NCI-H2081 (cell line): ENCODE results near the gene DHFR.
"Not testable (repeated sequence)": the region's sequence is repeated elsewhere in the genome, so short reads cannot be mapped to it uniquely, and the experiment has no call there.

Source experiments
- DNase-seq, 2 experiments: peaks; one replicate each; lab custom pipeline; 2025; lab: John Stamatoyannopoulos, UW

The DHFR gene

DNA sequence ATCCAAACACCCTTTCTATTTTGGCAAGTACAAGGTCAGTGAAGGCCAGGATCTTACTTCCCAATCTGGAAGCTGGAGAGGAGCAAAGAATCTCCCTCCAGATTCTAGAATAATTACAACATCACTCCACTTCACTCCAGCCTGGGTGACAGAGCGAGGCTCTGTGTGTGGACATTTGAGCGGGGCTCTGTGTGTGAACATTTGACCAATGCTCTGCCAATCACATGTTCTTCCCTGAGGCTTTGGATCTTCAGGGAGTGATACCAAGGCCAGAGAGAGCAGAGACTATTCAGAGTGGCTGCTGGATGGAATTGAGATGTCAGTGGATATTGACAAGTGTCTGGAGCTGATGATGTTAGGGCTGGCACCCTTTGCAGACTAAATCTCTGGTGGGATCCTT, 60.0 kb downstream of the DHFR start:
- DNase-seq, result no peak

DNA sequence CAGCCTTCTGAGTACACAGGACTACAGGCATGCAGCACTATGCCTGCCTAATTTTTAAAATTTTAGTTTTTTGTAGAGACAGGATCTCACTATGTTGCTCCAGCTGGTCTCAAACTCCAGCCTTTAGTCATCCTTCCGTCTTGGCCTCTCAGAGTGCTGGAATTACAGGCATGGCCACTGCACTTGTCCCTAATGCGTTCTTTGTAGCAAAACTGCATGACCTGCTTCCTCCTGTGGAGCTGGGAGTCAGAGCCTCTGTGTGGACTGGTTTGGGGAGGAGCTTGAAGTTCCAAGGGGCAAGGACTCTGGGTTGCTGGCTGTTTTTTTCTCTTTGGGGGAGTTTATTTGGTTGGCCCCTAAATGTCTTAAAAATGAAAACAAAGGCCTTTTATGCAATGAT, 62.0 kb downstream of the DHFR start:
- no peak for DNase-seq

DNA sequence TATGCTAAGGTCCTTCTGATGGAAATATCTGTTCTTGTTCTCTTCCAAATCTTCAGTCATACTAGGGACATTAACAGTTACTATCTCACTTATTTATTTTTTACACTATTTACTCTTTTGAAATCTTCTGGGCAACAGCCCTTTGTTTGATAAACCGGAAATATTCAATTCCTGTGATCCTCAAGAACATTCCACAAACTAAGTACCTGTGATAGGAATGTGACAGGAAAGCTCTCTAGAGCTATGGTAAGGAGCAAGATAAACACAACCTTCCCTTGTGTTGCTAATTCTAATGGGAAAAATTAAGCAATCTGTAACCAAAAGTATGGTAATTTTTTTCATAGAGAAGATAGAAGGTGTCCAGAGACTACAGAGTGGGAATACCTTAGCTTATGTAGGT, 62.7 kb downstream of the DHFR start:
- DNase-seq, result no peak

DNA sequence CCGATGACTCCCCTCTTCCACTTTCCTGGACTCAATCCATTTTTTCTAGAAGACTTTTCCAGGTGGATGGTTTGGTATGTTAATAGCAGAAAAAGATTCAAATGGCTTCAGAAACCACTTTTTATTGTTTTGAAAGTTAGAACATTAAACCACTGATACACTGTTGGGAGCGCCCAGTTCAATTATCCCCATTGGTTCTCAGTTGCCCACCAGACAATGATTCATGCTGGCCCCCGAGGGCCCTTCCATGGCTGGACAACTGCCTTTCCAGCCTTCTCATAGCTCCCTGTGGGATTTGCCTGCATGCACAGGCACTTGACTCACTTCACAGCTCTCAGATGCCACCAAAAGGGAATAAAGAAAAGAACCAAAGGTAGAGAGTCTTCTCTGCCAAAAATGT, 63.4 kb downstream of the DHFR start:
- no peak for DNase-seq

DNA sequence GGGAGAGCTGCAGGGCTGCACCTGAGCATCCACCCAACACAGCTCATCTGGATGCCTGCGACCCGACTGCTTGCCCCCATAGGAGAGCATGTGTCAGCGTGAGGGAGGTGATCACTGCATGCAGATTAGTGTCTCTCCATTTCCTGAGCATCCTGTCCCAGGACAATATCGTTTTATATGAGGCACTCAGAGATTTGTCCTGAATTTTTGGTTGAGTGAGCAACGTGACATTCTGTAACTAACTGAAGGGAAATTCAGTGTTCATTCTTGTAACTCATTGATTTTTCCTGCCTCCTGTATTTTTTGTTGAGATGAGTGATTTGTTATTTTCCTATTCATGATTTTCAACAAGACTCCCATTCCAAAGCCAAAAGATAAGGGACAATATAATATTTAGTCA, 64.0 kb downstream of the DHFR start:
- no peak for DNase-seq

DNA sequence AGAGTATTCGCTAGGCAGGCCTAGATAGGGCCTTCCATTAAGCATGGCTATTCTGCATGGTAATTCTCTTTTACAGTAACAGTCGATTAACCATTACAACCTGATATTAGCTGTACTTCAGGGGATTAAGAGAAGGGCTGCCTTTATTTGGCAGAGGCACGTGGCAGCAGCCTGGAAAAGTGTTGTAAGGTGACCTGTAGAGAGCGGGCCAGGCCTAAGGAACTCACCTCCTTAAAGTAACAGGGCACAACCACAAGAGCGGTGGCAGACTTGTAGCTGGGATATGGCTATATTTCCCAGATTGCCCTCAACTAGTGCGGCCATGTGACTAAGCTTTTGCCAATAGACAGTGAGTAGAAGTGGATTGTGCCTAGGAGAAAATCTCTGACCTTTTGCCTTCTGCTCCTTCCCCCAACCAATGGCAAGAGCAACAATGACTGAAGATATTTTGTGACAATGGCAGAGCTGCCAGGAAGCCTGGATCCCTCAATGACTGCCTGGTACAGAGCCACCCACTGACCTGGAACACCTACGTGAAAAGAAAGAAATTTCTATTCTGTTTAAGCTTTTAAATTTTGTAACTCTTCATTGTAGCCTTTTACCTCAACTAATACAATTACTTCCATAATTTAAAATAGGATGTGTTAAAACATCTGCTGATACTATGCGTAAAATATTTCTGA, 65.8 kb downstream of the DHFR start:
- no peak for DNase-seq

DNA sequence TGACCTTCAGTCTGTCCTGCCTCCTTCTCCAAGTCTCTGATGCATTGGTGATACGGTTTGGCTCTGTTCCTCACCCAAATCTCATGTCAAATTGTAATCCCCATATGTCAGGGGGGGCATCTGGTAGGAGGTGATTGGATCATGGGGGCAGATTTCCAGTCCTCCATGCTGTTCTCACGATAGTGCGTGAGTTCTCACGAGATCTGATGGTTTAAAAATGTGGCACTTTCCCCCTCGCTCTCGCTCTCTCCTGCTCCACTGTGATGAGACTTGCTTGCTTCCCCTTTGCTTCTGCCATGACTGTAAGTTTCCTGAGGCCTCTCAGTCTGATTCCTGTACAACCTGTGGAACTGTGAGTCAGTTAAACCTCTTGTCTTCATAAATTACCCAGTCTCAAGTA, 70.0 kb downstream of the DHFR start:
- no peak for DNase-seq

DNA sequence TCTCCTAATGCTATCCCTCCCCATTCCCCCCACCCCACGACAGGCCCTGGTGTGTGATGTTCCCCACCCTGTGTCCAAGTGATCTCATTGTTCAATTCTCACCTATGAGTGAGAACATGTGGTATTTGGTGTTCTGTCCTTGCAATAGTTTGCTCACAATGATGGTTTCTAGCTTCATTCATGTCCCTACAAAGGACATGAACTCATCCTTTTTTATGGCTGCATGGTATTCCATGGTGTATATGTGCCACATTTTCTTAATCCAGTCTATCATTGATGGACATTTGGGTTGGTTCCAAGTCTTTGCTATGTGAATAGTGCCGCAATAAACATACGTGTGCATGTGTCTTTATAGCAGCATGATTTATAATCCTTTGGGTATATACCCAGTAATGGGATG, 74.5 kb downstream of the DHFR start:
- DNase-seq, result not testable (repeated sequence)

DNA sequence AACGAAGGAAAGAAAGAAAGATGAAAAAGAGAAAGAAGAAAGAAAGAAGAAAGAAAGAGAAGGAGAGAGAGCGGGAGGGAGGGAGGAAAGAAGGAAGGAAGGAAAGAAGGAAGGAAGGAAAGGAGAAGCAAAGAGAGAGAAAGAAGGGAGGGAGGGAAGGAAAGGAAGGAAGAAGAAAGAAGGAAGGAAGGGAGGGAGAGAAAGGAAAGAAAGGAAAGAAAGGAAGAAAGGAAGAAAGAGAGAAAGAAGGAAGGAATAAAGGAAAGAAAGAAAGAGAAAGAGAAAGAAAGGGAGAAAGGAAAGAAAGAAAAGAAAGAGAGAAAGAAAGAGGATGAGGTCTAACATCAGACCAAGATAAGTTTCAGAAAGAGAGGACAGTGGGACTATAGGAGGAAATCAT, 75.7 kb downstream of the DHFR start:
- DNase-seq, result no peak

DNA sequence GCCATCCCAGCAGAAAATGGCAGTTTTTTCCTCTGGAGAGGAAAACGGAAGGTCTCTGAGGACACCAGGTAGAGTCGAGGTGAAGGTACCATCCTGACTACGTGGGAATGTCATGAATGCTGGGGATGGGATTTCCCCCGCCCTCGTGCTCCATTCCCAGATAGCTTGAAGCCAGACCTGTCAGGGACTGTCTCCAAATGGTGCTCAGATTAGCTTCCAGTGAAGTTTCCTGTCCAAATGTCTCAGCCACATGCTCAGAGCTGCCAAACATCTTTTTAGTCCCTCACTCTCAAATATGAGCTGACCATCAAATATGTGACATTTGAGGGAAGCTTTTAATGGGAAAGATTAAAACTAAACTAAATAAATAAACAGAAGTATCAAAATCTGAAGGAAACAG, 77.1 kb downstream of the DHFR start:
- no peak for DNase-seq

DNA sequence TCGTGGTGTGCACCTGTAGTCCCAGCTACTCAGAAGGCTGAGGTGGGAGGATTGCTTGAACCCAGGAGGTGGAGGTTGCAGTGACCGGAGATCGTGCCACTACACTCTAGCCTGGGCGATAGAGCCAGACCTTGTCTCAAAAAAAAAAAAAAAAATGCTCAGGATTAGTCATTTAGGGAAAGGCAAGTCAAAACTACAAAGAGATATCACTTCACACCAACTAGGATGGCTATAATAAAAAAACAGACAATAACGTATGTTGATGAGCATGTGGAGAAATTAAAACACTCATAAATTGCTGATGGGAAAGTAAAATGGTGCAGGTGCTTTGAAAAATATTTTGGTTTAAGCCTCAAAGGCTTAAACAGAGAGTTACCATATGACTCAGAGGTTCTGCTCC, 78.4 kb downstream of the DHFR start:
- DNase-seq, result no peak
